ENCODE results near the gene POFUT2.
"Not testable (repeated sequence)": the region's sequence is repeated elsewhere in the genome, so short reads cannot be mapped to it uniquely, and the experiment has no call there.

POFUT2 gene

DNA sequence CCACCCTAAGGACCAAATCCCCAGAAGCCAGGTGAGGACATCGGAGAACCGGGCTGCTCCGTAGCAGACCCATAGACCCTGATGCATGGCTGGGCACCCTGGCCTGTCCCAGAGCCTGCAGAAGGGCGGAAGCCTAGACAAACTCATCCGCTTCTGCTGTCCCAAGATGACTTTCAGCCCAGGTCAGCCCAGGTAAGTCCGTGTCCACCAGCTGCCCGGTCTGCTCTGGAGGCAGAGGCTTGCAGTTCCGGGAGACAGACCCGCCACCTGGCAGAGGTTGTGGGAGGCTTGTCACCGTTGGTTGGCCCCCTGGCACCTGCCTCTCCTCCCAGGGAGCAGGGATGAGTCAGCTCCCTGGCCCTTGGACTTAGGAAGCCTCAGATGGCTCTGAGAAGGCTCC lies 22.8 kb upstream of the POFUT2 start:
- no peak for DNase-seq (ENCODE audit: low spot score)

DNA sequence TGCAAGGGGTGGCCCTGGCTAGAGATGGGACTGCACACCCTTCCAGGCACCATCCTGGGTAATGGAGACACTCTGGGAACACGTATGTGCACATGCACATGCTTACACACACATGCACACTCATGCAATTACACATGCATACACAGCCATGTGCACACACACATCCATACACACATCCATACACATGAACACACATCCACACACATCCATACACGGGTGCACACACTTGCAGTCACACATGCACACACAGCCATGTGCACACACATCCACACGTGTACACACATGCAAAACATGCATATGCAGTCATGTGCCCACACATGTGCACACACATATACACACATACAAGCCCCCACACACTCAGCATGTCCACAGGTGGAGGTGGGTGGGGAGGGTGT lies 22.3 kb upstream of the POFUT2 start:
- no peak for DNase-seq (ENCODE audit: low spot score)

DNA sequence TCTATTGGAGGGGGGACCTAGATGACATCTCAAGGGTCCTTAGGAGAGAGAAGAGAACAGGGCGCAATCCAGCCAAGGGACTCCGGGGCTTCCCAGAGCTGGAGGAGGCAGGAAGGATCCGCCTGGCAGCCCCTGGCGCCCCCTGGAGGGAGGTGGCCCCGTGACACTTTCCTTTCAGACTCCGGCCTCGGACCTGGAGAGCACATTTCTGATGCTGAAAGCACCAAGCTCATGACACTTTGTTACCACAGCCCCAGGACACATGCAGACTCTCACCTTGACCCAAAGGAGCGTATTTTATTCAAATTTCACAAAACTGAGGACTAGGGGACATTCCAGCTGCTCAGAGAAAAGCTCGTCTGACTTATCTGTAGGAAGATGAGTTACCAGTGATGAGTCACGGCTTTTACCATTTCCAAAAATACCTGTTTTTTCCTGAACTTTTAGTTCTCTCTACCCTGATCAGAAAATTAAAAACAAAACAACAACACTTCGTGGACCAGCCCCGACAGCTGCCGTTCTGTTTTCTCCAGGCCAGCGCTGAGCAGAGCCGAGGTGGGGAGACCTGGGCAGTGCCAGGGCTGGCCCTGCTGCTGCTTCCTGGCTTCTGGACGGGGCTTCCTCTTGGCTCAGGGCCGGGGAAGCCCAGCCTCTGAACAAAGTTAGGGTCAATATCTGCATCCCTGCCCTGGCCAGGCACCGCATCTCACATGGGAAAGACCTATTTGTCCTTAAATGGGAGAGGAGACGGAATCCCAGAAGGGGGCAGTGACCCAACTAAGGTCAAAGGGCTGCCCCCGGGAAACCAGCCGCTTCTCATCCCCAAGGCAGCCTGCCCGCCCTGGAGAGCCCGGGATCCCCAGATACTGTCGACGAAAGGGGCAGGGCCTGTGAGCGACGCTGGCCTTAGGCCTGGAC lies 21.6 kb upstream of the POFUT2 start:
- DNase-seq (ENCODE audit: low spot score): no peak

DNA sequence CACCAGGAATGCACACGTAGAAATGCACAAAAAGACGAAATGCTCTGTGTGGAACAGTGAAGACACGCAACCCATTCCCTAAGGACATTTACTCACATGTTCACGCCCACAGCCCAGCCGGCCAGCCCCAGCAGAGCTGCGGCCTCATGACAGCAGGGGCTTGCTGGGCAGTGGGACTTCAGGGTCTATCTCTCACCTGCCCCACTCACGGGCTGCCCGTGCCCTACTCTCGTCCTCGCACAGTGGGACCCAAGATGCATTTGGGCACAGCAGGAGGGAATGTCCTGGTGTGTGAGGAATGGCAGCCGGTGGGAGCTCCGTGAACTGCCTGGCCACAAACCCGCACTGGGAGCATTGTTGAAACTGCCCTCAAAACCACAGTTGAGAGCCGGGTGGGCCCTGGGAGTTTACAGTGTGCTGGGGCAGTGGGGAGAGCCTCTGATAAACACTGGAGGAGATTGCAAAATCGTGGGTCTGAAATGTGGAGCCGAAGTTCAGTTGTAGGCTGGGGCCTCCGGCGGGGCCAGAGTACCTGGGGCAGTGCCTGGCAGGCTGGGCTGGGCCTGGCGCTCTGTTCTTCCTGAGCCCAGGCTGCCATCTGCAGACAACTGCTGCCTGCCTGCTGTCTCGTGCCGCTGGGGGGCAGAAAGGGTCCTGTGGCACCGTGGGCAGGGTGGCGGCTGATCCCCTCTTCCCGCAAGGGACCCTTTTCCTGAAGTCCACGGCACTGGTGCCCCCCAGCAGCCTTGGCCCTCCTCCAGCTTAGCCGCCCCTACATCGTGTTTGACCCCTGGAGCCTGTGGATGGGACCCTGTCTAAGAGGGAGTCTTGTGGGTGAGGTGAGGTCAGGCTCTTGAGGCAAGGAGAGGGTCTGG lies 20.7 kb upstream of the POFUT2 start:
- no peak for DNase-seq (ENCODE audit: low spot score)

DNA sequence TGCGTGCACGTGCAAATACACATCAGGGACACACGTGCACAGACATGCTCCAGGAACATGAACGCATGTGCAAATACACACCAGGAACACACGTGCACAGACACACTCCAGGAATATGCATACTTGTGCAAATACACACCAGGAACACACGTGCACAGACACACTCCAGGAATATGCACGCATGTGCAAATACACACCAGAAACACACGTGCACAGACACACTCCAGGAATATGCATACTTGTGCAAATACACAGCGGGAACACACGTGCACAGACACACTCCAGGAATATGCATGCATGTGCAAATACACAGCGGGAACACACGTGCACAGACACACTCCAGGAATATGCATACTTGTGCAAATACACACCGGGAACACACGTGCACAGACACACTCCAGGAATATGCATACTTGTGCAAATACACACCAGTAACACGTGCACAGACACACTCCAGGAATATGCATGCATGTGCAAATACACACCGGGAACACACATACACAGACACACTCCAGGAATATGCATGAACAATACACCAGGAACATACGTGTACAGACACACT lies 20.0 kb upstream of the POFUT2 start:
- DNase-seq (ENCODE audit: low spot score): not testable (repeated sequence)

DNA sequence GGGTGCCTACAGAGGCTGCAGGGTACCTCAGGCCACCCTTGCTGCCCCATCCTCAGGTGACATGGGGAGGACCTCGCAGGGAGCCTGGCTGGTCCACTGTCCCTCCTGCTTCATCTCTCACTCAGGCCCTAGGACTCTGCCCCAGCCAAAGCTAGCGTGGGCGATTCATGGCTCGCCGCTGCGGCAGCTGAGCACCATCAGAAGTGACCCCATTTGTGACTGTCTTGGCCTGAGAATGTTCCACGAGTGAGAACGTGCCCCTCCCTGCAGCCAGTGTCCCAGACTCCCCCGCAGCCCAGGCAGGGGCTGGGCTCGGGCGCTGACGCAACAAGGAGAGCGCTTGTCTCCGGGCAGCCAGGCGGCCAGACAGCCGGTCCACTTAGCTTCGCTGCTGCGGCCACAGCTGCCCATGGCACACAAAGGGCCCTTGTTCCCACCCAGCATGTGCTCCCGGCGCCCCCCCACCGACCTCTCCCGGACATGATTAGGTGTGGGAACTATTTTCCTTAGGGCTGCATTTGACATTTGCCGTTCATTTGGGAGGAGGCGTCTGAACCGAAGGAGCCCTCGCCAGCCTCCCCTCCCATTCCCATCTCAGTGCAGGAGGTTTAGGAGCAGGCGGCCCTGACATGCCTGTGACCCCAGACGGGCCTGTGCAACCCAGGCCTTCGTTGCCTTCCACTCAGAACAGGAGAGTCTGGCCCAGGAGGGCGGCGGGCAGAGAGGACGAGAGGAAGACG lies 19.3 kb upstream of the POFUT2 start:
- peak; percentile 97 for DNase-seq (ENCODE audit: low spot score)

DNA sequence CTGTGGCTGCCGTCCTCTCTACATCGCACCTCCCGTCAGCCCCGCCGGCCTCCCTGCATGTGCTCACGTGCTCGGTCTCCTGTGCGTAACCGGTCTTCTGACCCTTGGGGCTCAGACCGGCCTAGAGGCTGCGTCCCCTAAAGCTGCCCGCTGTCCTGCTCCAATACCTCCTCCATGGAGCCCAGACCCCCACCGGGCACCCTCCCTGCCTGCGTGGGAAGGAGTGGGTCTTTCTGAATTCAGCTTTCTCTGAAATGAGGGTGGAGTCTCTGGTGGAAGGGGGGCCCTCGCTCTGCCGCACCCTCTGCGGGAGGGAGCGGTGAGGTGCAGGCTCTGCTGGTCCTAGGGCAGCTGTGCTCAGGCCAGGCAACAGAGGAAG lies 18.7 kb upstream of the POFUT2 start:
- DNase-seq (ENCODE audit: low spot score): no peak

DNA sequence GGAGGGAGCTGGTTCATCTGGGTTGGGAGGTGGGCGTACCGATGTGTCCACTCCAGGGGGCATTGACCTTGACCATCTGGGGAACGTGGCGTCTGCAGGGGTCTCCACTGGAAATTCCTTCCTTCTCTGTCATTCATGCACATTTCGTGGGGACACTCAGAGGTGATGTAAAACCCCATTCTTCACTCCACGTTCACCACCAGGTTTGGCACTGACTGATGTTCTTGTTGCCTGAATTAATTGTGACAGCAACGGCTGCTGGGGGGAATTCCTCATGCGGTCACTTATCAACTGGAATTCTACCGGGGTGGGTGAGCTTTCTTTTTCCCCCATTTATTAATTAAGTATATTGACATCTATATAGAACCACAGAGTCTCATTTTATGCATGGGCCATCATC lies 18.1 kb upstream of the POFUT2 start:
- no peak for DNase-seq (ENCODE audit: low spot score)

DNA sequence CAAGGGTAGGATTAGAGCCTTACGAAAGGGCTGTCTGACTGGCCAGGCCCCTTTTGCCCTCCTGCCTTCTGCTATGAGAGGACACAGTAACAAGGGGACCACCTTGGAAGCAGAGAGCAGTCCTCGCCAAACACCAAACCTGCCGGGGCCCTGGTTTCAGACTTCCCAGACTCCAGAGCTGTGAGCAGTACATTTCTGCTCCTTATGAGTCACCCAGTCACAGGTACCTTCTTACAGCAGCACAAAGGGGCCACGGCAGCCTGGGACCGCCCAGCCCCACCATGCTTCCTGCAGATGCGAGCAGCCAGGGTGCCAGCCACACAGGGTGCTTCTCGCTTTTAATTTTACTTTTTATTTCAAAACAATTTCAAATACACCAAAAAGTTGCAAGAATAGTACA lies 17.2 kb upstream of the POFUT2 start:
- no peak for DNase-seq (ENCODE audit: low spot score)

DNA sequence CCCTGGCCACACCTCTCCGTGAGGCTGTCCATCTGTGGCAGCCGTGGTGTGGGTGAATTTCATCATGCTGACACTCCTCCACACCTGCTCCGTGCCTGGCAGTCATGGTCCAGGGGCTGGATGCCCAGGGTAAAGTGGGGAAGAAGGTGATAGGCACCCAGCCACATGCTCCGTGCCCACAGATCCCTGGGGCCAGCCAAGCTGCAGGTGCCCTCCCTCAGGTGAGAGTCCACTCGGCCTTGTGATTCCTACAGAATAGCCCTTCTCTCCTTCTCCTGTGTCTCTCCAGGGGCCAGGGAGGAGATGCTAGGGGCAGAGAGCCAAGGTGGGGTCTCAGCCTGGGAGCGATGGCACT lies 16.8 kb upstream of the POFUT2 start:
- no peak for DNase-seq (ENCODE audit: low spot score)

DNA sequence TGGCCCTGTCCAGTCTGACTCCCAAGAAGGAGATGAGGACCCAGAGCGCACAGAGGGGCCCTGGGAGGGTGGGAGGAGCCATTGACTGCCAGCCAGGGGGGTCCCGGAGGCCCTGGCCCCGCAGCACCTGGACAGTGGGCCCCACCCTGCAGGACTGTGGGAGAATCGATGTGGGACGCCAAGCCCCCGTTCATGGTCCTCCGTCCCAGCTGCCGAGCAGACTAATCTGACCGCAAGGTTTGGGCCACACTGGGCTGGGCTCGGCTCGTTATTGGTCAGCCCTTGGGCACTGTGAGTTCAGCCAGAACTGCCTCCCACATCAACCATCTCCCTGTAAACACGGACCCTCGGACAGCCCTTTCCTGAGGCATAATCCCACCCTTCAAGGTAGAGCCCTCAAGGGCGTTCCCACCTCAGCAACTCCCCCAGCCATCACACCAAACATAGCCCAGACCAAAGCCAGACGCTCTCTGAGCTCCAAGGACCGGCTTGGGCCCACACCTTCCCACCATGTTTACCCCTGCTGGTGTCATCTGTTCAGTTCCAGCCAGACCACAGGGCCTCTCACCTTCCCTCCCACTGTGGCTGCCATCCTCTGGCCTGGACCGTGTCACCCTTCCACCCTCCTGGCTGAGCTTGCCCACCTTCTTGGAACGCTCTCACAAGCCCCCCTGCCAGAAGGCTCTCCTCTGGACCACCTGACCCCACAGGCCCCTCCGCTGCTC lies 16.2 kb upstream of the POFUT2 start:
- no peak for DNase-seq (ENCODE audit: low spot score)

DNA sequence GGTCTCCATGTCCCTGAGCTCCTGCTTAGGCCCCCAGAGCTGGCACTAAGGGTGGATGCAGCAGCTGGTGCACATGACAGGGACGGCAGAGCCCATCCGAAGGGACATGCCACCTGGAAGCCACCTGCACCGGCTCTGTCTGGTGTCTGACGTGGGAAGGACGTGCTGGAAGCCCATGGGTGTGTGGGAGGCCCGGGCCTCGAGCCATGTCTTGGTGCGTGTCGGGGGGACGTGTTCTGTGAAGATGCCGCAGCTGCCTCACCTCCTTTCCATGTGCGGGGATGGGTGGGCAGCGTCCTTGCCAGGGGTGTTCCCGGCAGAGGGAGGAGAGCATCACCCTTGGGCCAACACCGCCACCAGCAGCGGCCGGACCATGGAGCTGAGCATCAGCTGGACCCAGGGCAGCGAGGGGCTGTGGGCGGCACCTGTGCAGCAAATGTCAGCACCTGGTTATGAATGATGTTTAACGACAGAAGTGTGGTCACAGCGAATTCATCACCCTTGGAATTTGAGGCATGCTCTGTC lies 15.5 kb upstream of the POFUT2 start:
- DNase-seq (ENCODE audit: low spot score): no peak

DNA sequence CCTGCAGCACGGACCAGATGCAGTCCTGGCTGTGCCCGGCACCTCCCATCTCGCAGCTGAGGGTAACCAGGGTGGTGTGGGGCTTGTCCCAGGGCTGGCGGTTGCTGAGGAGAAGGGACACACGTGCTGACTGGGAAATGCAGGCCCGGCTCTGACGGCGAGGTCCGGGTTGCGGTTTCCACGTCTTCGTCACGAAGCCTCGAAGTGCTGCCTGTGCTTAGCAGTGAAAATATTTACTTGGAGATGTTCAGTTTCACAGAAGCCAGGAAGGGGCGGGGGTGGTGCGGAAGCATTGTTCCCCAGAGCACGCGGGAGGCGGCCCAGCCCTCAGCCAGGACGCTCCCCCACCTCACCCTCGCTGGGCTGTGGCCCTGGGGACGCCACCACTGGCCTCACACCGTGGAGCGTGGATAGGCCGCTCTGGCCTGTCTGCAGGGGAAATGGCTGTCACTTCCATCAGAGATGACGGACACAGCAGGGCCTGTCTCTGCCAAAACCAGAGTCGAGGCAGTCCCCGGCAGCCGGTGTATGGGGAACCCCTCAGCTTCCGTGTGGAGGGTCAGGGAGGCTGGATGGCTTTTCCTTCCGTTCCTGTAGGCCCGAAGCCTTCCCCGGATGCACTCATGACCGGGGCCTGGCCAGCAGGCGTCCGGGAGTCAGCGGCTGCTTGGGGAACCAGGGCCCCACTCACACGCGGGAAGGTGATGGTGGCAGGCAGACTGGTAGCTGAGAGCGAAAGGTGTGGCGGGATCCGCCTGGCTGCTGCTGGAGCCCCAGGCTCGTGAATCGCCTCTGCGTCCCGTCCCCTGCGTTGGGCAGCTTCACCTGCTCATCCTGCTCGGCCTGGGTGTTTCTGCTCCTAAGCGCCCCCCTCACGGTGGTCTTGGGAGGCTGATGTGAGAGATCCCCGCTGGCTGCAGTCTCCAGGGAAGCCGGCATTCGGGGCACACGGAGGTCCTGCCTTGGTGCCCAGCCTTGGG lies 14.7 kb upstream of the POFUT2 start:
- no peak for DNase-seq (ENCODE audit: low spot score)

DNA sequence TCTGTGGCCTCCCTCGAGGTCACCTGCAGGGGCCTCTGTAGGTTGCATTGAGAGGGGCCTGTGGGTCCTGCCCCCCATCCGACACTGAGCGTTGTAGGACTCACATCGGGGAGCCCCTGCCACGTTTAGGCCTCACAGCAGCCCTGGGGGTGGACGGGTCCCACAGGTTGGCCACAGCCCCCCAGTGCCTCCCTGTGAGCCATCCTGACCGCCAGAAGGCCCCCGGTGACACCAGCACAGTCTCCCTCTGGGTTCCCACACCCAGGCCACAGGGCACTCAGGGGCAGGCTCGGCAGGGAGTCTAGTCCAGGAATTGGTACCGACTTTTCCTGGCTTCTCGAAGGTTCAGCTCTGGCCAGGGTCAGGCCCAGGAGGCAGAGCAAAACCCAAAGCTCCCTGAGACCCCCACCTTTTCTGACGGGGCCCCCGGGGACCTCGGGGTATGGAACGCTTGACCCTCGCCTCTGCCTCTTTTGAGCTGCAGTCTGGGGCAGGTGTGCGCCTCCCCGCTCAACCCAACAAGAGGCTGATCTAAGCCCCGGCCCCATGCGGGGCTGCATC lies 13.9 kb upstream of the POFUT2 start:
- no peak for DNase-seq (ENCODE audit: low spot score)

DNA sequence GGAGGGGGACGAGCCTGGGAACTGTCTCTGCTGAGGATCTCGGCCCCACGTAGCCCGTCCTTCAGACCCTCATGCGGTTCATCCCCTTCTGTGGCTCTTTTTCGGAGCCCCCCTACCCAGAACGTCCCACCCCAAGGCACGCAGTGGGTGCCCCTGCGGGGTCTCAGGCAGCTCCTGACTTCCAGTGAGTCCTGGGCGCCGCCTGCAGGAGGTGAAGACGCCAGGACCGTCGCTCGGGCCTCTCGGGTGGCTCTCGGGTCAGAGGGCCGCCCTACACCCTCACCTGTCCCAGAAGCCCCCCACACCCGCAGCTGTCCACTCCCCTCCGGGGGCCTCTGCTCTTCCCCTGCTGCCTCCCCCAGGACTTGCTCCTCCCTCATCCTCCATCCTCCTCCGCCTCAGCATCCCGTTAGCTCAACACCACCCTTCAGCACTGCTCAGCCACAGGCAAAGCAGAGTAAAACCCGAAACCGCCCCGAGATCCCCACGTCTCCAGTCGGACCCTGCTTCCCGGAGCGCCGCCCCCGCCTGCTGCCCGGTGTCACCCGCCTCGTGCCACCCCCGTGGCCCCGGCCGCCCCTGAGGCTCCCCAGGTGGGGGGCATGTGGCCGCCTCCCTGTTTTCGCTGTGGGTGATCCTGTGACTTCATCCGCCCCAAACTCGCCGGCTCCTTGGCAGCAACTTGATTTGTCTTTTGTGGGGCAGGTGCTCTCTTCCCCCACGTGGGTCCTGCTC lies 13.3 kb upstream of the POFUT2 start:
- no peak for DNase-seq (ENCODE audit: low spot score)

DNA sequence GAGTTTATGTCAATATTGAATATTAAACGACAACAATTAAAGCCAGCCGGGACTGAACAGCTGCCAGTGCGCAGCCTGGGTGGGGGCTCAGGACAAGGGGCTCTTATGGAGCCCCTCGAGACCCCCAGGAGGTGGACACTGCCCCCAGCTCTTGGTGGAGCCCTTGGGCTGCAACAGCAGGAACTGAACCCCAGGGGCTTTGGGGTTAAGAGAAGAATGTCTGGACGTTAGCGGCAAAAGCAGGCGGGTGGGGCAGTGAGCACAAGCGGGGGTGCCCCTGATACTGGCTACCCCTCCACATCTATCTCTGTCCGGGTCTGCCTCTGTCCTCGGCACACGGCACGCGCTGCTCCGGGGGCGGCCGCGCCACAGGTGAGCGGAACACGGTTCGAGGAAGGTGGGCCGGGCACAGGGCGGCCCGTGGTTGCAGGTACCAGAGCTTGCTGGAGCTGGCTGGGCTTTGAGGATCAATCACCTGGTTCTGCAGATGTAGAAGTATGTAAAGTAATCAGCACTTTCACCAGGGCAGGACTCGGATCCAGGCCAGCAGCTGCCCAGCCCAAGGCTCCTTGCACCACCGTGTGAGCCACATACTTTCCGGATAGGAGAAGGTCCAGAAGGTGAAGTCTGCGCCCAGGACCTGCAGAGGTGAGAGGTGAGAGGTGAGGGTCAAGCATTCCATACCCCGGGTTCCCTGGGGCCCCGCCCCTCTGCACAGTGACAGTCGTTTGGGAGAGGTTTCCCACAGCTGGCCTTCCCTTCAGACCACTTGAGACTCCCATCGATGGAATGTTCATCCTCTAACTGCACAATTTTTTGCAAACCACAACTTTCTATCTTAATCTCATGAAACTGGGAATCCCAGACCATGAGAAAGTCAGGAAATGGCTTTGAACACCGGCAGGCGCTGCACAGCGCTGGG lies 12.4 kb upstream of the POFUT2 start:
- DNase-seq (ENCODE audit: low spot score): no peak

DNA sequence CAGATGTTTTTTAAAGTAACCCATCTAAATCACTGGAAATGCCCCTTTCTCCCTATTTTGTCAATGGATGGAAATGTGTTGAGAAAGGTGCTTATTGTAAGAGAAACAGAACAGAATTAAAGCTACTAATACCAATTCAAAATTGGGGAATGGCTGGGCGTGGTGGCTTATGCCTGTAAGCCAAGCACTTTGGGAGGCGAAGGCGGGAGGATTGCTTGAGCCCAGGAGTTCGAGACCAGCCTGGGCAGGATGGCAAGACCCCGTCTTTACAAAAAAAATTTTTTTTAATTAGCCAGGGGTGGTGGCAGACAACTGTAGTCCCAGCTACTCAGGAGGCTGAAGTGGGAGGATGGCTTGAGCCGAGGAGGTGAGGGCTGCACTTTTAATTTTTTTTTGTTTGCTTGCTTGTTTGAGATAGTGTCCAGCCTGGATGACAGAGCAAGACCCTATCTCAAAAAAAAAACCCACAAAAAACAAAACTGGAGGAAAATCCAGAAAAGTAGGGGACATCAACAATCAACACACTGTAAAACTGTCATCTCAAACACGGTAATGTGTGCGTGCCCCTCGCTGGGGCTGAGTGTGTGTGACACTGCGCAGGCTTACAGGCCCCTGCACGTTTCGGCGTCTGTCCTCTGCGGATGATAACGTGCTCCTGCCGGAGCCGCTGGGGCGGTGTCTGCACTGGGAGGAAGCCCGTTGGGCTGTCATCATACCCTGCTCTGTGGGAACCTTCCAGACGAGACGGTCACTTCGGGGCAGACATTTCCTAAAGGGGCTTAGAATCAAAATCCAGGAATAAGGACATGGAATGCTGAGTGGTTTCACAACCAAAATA lies 11.6 kb upstream of the POFUT2 start:
- no peak for DNase-seq (ENCODE audit: low spot score)
